SIG-M5 treated with dmso at 0.1 percent for 504 hours (cell line): ENCODE data around the gene SHROOM3.
A peak's percentile ranks its signal among the peaks of the same experiment; 100 is the strongest.

Source experiments
- DNase-seq: peaks from one replicate; lab custom pipeline; 2025; ENCODE audit not compliant: unreplicated experiment; lab: John Stamatoyannopoulos, UW

SHROOM3 gene

GRCh38 chr4:76489686-76490161, 54.7 kb downstream of the SHROOM3 start:
- no peak for DNase-seq

DNA sequence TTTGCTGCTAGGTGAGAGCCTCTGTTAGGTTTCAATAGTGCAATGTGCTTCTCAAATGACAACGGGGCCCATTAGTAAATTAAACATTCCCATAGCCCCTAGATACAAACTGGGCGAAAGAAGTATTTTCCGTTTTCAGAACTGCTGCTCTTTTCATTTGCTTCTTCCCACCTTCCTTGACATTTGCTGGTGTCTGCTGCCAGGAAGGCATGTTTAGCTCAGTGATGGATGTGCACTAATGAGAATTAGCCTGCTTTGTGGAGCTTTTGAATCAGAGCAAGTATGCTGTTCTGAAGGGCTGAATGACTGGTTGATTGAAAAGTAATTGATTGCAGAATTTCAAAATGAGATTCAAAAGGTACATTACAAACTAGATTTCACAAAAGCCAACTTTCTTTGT, 57.0 kb downstream of the SHROOM3 start:
- no peak for DNase-seq

- DNase-seq: no peak
Observed at GRCh38 chr4:76494243-76494642, 59.2 kb downstream of the SHROOM3 start.

DNA sequence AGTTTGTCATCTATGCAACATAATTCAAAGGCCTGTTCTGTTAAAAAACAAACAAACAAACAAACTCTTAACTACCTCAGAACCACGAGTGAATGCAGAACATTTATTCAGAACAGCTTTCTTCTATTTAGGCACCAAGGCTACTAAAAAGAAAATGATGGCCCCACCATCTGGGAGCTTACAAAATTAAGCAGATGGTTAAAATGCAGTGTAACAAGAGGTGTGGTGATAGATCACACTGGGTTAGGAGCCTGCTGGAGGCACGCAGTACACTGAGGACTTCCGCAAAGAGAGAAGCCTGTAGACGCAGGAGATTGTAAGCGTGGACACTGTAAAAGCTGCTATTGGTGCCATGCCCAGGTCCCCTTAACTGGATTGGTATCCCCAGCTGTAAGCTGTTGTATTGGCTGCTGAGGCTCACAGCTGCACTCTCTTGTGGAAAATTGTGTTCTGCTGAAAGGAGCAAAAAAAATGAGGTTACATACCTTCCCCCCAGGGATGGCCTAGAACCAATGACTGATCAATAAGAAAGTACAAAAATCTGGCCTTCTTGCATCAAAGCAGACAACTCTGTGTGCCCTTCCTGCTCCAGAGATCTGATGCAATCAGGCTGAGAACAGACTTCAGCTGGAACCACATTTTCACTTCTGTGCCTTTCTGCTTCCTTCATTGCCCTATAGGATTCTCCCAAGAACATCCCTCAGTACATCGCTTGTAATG, 60.0 kb downstream of the SHROOM3 start:
- no peak for DNase-seq

DNA sequence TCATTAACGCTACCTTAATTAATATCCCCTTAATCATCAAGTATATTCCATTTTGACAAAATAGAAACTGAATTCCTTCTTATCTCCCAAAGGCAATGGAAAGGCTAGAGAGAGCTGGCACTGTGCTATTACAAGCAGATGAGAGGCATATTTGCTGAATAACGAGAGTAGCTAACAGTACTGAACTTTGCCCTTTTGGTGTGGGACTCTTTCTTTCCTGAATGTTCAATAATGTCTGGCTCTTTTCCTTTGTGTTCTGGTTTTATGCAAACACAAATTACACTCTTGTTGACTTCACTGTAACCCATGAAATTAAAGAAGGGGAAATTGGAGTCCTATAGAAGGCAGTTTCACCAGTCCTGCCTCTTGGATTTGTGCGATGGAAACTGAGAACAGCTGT, 63.5 kb downstream of the SHROOM3 start:
- DNase-seq: no peak

DNA sequence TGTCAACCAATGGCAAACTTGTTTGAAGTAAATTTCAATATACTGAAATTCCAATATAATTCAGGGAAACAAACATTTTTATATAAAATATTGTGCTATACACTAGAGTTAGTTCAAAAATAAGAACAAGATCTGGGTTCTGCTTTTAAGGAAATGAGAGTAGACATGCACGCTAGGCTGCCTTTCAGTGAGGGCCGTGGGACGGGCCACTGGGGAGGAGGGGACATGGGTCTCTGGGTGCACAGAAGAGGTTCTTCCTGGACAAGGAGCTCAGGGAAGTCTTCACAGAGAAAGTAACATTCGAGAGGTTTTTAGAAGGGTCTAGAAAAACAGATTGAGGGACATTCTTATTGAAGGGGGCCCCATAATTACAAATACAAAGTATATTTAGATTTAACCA, 64.4 kb downstream of the SHROOM3 start:
- no peak for DNase-seq

DNA sequence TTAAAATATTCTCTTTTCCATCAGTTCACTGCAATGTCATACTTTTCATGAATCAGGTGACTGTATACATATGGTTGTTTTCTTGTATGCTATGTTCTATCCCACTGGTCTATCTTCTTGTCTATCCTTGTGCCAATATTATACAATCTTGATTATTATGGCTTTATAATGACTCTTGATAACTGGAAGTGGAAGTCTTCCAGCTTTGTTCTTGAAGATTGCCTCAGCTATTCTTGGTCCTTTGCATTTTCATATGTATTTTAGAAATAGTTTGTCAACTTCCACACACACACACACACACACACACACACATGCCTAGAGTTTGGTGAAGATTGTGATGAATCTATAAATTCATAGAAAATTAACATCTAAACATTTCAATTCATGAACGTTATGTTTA, 67.9 kb downstream of the SHROOM3 start:
- no peak for DNase-seq

DNA sequence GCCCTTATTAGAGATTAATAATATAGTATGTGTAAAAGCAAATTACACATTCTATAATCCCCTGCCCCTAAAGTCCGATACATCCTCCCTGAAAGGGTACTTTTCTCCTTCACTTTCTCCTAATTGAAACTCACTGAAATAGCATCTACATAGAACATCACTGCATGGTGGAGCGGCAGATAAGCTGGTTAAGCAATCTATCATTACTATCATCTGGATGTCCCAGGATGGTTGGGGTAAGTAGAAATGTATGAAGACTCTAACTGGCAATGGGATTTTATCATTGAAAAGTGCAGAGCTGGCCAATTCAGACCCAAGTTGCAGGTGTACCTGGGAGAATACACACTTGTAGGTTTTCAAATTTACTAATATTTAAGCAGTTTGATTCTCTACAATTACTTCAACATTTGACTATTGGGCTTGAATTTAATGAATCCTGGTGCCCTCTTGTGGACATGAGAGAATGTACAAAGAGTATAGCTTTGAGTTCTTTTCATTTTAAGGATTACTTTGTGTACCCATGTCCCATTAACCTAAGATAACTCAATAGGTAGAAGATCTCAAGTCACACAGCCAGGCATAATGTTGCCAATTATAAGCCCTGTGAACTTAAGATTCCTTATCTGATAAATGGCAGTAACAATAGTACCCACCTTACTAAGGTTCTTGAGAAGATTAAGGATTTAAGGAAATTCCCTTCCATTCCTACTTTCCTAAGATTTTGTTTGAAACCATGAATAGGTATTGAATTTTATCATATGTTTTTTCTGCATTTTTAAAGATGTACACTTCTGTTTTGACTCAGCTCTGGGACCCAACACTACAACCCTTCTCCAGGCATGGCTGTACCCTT, 69.8 kb downstream of the SHROOM3 start:
- DNase-seq: peak; percentile 26

DNA sequence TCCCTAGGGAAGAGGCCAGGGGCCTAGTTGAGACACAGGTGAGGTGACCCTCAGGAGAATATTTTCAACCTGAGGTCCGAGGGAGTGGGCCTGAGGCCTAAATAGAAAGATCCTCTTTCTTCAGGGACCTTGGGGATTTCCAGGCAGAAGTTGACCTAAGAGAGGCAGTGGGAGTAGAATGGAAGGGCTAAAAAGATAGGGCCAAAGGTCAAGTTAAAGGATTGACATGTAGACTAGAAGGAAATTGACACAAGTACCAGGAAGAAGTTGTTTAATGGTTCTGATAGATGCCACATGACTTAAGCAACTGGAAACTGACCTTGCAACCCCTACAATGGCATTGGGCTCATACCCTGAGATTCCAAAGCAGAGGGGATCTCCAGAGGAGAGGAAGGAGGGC, 76.9 kb downstream of the SHROOM3 start:
- no peak for DNase-seq

GRCh38 chr4:76513482-76513881, 78.5 kb downstream of the SHROOM3 start:
- peak; percentile 15 for DNase-seq

GRCh38 chr4:76514087-76514486, 79.1 kb downstream of the SHROOM3 start:
- no peak for DNase-seq

DNA sequence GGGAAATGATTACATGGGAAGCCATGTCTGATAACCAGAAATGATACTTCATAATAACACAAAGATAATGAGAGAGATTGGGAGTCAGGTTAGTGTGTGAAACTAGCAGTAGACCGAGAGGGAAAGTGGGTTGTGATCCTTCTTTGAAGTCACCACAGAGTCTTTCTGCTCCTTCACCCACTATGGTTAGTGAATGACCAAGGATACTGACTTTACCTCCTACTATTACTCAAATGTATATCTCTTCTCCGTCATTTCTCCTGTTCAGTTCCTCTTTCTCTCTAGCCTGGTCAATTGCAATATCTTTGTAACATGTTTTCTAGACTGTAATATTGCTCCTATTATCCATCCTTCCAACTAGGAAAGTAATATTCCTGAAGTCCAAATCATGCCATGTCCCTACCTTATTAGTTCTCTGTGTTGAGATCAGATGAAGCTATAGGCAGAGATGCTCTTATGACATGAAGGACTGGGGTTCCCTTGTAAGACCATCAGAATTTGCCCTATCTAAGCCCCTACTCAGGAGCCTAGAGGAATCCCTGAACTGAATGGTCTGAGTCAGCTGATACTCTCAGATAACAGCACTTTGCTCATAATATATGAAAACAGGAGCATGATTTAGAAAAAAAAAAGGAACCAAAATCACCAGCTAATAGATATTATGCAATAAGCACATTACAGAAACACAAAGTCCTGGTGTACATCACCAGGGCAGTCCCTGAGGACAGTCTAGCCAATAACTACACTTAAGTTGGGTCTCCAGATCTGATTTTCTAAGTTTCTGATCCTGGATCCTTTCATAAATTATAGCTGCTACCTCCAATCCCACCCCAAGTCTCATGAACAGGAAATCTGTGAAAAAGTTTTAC, 81.2 kb downstream of the SHROOM3 start:
- no peak for DNase-seq

DNA sequence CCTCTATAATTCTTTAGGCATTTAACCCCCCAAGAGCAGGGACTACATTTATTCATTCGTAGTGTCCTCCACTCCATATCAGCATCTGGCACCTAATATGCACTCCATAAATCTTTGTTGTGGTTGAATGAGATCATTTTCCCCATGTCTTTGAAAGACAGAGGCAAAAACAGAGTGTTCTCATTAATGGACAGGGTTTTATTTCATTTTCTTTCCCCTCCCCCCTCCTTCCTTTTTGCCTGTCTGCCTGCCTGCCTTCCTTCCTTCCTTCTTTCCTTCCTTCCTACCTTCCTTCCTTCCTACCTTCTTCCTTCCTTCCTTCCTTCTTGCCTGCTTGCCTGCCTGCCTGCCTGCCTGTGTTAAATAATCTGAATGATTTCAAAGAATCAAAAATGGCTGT, 83.2 kb downstream of the SHROOM3 start:
- DNase-seq: no peak

DNA sequence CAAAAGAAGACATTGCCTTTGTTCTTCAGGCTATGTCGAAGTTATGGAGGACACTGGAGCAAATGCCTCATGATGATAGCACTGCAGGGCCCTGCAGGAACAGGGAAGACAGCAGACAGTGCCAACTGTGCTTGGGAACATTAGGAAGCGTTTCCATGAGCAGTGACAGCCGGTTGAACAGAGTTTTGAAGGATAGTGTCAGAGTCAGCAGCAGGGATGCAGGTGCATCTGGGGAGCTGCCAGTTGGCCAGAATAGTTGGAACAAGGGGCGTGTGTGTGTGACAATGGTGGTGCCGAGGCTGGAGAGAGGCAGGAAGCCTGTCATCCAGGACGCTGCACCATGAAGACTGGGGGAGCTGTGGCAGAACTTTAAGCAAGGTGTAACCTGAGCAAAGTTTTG, 88.6 kb downstream of the SHROOM3 start:
- no peak for DNase-seq

DNA sequence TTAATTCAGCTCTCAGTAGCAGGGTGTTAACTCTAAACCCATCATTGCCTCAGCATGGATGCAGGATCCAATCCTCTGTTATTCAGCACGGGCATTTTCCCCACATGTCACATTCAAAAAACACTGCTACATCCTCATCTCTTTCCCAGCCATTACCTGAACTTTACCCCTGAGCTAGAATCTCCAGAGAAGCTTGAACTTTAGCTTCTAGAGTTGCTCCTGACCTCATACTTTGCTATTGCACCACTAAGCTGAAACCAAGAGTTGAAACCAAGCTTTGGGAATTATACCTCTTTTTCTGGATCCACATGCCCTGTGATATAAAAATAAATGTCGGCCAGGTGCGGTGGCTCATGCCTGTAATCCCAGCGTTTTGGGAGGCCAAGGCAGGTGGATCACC, 90.7 kb downstream of the SHROOM3 start:
- DNase-seq: no peak

- DNase-seq: peak; percentile 35
Observed at GRCh38 chr4:76526585-76526990, 91.6 kb downstream of the SHROOM3 start.

DNA sequence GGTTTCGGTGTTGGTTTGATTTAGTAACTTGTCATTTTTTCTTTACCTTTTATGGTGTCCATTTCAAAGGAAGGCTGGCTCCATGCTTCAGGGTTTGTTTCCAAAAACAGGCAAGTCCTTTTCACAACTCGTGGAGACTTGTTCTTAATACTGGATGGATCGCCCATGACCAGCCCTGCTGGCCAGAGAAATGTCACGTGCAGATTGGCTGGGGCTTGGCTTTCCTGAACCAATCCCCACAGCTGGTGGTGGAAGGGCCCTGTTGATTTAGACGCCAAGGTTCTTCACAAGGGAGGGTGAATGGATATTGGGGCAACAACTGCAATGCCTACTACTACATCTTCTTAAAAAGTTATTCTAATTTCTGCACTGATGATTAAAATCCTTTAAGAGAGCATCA, 92.6 kb downstream of the SHROOM3 start:
- no peak for DNase-seq

DNA sequence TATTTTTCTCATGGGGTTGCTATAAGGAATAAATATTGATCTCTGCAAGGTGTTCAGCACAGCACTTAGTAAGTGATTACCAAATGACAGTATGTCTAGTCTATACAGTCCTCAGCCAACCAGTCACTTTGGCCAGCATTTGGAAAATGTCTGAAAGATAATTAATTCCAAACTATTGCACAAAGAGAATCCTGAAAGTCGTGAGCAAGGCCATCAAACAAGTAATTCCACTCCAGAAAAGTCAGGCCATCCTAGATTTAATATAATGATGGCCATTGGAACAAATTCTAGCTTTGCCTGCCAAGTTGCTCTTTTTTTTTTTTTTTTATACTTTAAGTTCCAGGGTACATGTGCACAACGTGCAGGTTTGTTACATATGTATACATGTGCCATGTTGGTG, 96.6 kb downstream of the SHROOM3 start:
- DNase-seq: no peak

DNA sequence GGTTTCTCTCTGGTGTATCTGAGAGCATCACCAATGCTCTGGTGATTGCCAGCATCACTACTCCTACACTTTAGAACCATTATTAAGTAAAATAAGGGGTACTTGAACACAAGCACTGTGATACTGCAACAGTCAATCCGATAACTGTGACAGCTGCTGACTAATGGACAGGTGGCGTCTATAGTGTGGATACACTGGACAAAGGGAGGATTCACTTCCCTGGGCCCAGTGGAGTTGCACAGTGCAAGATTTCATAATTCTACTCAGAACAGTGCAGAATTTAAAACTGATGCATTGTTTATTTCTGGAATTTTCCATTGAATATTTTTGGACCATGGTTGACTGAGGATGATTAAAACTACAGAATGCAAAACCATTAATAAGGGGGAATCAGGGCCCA, 97.8 kb downstream of the SHROOM3 start:
- DNase-seq: no peak

- no peak for DNase-seq
Observed at GRCh38 chr4:76533314-76533713, 98.3 kb downstream of the SHROOM3 start.

GRCh38 chr4:76535603-76536372, 100.8 kb downstream of the SHROOM3 start:
- DNase-seq: no peak
